HepG2 (cell line): ENCODE results near the gene FETUB. TPM values are rescaled to one million over a fixed set of nuclear protein-coding genes. Genes with fewer than 3 reads are reported as not detected.

Experiments
- AKNA ChIP-seq: sonication (generic); formaldehyde crosslinking; IDR thresholded peaks from 2 replicates; pipeline ENCODE4 v1.4.0; 2020; ENCODE audit warnings: missing genetic modification reagents, borderline replicate concordance
- DMTF1 ChIP-seq: sonication (generic); formaldehyde crosslinking; IDR thresholded peaks from 2 replicates; pipeline ENCODE4 v1.4.0; 2020; ENCODE audit warnings: mild to moderate bottlenecking, missing genetic modification reagents
- FUBP1 ChIP-seq: sonication (generic); formaldehyde crosslinking; IDR thresholded peaks from 2 replicates; pipeline ENCODE4 v1.5.1; 2020; ENCODE audit warnings: missing genetic modification reagents, mild to moderate bottlenecking, borderline replicate concordance
- HOXA9 ChIP-seq: sonication (generic); formaldehyde crosslinking; IDR thresholded peaks from 2 replicates; pipeline ENCODE4 v1.8.1; 2022; ENCODE audit warnings: missing genetic modification reagents, mild to moderate bottlenecking, moderate library complexity, borderline replicate concordance
- JDP2 ChIP-seq: sonication (generic); formaldehyde crosslinking; IDR thresholded peaks from 2 replicates; pipeline ENCODE4 v1.8.1; 2022; ENCODE audit warnings: missing genetic modification reagents, borderline replicate concordance
- MIXL1 ChIP-seq: IDR thresholded peaks from 2 replicates; pipeline ENCODE4 v1.6.1; 2016
- SP140L ChIP-seq: sonication (generic); formaldehyde crosslinking; IDR thresholded peaks from 2 replicates; pipeline ENCODE4 v1.4.0; 2020; ENCODE audit warnings: missing genetic modification reagents, borderline replicate concordance
- STAT5B ChIP-seq: sonication (generic); formaldehyde crosslinking; IDR thresholded peaks from 2 replicates; pipeline ENCODE4 v1.4.0; 2020; ENCODE audit warnings: missing genetic modification reagents
- ZNF142 ChIP-seq: sonication (generic); formaldehyde crosslinking; IDR thresholded peaks from 2 replicates; pipeline ENCODE4 v1.4.0; 2020; ENCODE audit warnings: missing genetic modification reagents
- ZNF616 ChIP-seq: sonication (generic); formaldehyde crosslinking; IDR thresholded peaks from 2 replicates; pipeline ENCODE4 v1.5.0; 2020; ENCODE audit warnings: low read depth, mild to moderate bottlenecking, missing genetic modification reagents
- ZNF710 ChIP-seq: sonication (generic); formaldehyde crosslinking; IDR thresholded peaks from 2 replicates; pipeline ENCODE4 v1.5.0; 2020; ENCODE audit warnings: mild to moderate bottlenecking, missing genetic modification reagents, borderline replicate concordance
- polyA plus RNA-seq, 8 experiments: library from polyadenylated mRNA; depleted of rRNA in 3 of 8; stranded (reverse) in 7 of 8; unstranded in 1 of 8; fragments of >200 nt; fragmentation: Illumina TruSeq in 4 of 8; extraction: Trizol in 4 of 8; gene quantifications; 2 replicates each; pipeline versions ENCODE4 v1.2.1 to v1.2.3, GENCODE V29; 2011 to 2016; ENCODE audit warnings: low read depth in 4 of 8, missing spikeins in 1 of 8, mixed read lengths in 1 of 8; ENCODE audit not compliant: insufficient read depth in 1 of 8
- total RNA-seq, 5 experiments: library from RNA; depleted of rRNA; stranded (reverse); fragments of >200 nt; fragmentation: Illumina TruSeq; extraction: Trizol; gene quantifications; 2 replicates each; pipeline ENCODE4 v1.2.3, GENCODE V29; 2016; ENCODE audit warnings: low read depth in 1 of 5

Gene FETUB
- total and polyA plus RNA-seq, 2 of the 13 experiments (the other 11 are each of a cell fraction or from before 2014, with no cell fraction given): 2.1 to 4.4 TPM

- TF ChIP-seq AKNA (CRISPR knock-in tag): no peak
- TF ChIP-seq ZNF142 (CRISPR knock-in tag): no peak
- no peak for TF ChIP-seq STAT5B
- no peak for TF ChIP-seq DMTF1 (CRISPR knock-in tag)
- no peak for TF ChIP-seq FUBP1 (CRISPR knock-in tag)
- TF ChIP-seq ZNF616 (CRISPR knock-in tag): no peak
- TF ChIP-seq ZNF710 (CRISPR knock-in tag): no peak; the same call in 1 of the 2 replicates
- no peak for TF ChIP-seq JDP2 (CRISPR knock-in tag)
- TF ChIP-seq MIXL1: no peak
- TF ChIP-seq SP140L (CRISPR knock-in tag): no peak
- TF ChIP-seq HOXA9 (CRISPR knock-in tag): no peak
Observed at GRCh38 chr3:186594591-186595113, 45.5 kb upstream of the FETUB start (continued).
